ENCODE results near the gene CFAP46. TPM values are rescaled to one million over a fixed set of nuclear protein-coding genes. Genes with fewer than 3 reads are reported as not detected.
A peak's percentile ranks its signal among the peaks of the same experiment; 100 is the strongest.

The CFAP46 gene
- total and polyA plus RNA-seq, 2 experiments from 2014 or later = 0.20 to 0.22 TPM

DNA sequence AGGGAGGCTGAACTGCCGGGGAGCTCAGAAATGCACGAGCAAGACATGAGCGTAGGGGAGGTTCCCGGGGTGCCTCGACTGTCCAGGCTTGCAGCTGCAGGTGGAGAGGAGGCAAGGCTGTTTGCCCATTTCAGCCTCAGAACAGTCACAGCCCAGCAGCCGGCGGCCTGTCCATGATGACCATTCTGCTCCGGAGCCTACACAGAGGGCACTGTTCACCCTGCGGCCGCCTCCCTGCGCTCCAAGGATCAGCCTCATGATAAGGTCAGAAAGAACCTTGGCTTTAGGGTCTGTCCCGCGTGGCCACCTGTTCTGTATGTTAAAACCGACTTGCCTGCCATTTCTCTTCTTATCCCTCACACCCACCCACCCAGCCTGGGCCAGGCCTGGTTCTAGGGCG, 21.9 kb upstream of the CFAP46 start:
- peaks cover 5% of the 10 kb centered on the region; the same call in 1 of the 2 replicates for H3K4me1 ChIP-seq (ENCODE audit: insufficient read depth)
- in situ Hi-C loops (cut with MboI) = no loop called here
- H3K27ac ChIP-seq = no peak overlapping the region
- peaks cover 21% of the 10 kb centered on the region for H3K27me3 ChIP-seq (replicated peaks; ENCODE audit: insufficient read depth)
- no peak overlapping the region for H3K9ac ChIP-seq
- 83 to 91% methylated on average over 15 of the region's 15 CpGs for WGBS, 2 experiments (ENCODE audit: low coverage in 1 of 2, low lambda C conversion rate in 2 of 2, missing lambda C conversion rate in 2 of 2)
- no peak overlapping the region for H3K4me3 ChIP-seq
- H3K4me2 ChIP-seq (ENCODE audit: unreplicated experiment) = no peak overlapping the region
- no peak for DNase-seq
- H3K36me3 ChIP-seq (ENCODE audit: low read depth) = no peaks in the 10 kb centered on the region
- no peak overlapping the region for H2AFZ ChIP-seq
- no peak for TF ChIP-seq EZH2 (IDR thresholded peaks at IDR 0.05; ENCODE audit: insufficient read depth, poor library complexity, severe bottlenecking)
- TF ChIP-seq EZH2phosphoT487 (IDR thresholded peaks at IDR 0.05; ENCODE audit: insufficient read depth, low read depth) = no peak
- no peaks in the 10 kb centered on the region for H4K20me1 ChIP-seq (ENCODE audit: insufficient read depth)
- no peaks in the 10 kb centered on the region for H3K9me2 ChIP-seq (ENCODE audit: insufficient read depth)
- H3F3A ChIP-seq (ENCODE audit: insufficient read depth) = no peaks in the 10 kb centered on the region
- no peaks in the 10 kb centered on the region for H3K9me3 ChIP-seq (ENCODE audit: low read depth)
- H3K79me2 ChIP-seq (ENCODE audit: insufficient read depth) = no peaks in the 10 kb centered on the region

DNA sequence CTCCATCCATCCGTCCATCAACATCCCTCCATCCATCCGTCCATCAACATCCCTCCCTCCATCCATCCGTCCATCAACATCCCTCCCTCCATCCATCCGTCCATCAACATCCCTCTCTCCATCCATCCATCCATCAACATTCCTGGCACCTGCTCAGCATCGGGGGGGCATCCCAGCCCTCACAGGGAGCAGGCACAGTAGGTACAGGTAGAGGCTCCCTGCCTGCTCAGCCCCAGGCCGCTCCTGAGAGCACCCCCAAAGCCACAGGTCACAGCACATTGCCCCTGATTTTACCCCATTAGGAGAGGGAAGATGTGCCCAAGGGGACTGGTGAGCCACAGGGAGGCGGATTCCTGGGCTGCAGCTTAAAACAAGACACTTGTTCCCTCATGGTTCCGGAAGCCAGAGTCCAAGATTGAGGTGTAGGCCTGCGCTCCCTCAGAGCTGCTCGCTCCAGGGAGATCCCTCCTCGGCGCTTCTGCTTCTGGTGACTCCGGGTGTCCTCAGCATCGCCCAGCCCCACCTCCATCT, 21.1 kb upstream of the CFAP46 start:
- no peak for TF ChIP-seq EZH2 (IDR thresholded peaks at IDR 0.05; ENCODE audit: insufficient read depth, poor library complexity, severe bottlenecking)
- in situ Hi-C loops (cut with MboI) = no loop called here
- H2AFZ ChIP-seq = no peak overlapping the region
- no peaks in the 10 kb centered on the region for H4K20me1 ChIP-seq (ENCODE audit: insufficient read depth)
- DNase-seq = no peak
- H3K27me3 ChIP-seq (replicated peaks; ENCODE audit: insufficient read depth) = peaks cover 14% of the 10 kb centered on the region; the same call in 1 of the 2 replicates
- no peak overlapping the region for H3K9ac ChIP-seq
- peaks cover 5% of the 10 kb centered on the region; the same call in 1 of the 2 replicates for H3K4me1 ChIP-seq (ENCODE audit: insufficient read depth)
- no peak overlapping the region for H3K27ac ChIP-seq
- 87 to 89% methylated on average over 14 of the region's 14 CpGs for WGBS, 2 experiments (ENCODE audit: low coverage in 1 of 2, low lambda C conversion rate in 2 of 2, missing lambda C conversion rate in 2 of 2)
- no peaks in the 10 kb centered on the region for H3K79me2 ChIP-seq (ENCODE audit: insufficient read depth)
- H3K9me2 ChIP-seq (ENCODE audit: insufficient read depth) = no peaks in the 10 kb centered on the region
- no peak overlapping the region for H3K4me3 ChIP-seq
- no peak overlapping the region for H3K4me2 ChIP-seq (ENCODE audit: unreplicated experiment)
- H3K36me3 ChIP-seq (ENCODE audit: low read depth) = no peaks in the 10 kb centered on the region
- no peaks in the 10 kb centered on the region for H3F3A ChIP-seq (ENCODE audit: insufficient read depth)
- H3K9me3 ChIP-seq (ENCODE audit: low read depth) = no peaks in the 10 kb centered on the region

DNA sequence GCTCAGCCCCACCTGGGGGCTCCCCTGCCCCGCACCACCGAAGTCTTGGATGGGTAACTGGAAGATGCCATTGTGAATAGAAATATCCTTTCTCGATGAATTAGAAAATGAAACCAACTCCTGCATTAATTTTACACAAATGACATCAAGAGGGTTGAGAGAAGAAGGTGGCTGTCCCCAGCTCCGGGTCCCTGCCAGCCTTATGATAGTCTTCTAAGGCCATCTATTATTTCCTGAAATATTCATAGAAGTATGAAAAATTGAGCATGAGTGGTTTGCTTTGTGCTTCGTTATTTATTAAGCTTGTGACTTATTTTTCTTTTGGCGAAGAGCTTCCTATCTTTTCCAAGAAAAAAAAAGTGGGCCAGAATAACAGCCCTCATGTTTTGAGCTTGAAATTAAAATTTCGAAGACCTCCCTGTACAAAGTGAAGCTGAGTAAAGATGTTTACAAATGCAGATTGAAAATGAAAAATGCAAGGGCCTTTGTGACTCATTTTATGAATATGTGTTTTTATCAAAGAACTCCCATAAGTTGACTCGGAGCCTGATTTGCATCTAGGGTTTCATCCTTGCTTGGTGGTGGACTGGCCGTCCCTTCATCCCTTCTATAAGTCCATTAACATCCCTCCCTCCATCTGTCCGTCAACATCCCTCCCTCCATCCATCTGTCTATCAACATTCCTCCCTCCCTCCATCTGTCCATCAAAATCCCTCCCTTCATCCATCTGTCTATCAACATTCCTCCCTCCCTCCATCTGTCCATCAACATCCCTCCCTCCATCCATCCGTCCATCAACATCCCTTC, 20.5 kb upstream of the CFAP46 start:
- H3K9ac ChIP-seq = peak overlapping the region; percentile 70
- peak; percentile 52 for DNase-seq

DNA sequence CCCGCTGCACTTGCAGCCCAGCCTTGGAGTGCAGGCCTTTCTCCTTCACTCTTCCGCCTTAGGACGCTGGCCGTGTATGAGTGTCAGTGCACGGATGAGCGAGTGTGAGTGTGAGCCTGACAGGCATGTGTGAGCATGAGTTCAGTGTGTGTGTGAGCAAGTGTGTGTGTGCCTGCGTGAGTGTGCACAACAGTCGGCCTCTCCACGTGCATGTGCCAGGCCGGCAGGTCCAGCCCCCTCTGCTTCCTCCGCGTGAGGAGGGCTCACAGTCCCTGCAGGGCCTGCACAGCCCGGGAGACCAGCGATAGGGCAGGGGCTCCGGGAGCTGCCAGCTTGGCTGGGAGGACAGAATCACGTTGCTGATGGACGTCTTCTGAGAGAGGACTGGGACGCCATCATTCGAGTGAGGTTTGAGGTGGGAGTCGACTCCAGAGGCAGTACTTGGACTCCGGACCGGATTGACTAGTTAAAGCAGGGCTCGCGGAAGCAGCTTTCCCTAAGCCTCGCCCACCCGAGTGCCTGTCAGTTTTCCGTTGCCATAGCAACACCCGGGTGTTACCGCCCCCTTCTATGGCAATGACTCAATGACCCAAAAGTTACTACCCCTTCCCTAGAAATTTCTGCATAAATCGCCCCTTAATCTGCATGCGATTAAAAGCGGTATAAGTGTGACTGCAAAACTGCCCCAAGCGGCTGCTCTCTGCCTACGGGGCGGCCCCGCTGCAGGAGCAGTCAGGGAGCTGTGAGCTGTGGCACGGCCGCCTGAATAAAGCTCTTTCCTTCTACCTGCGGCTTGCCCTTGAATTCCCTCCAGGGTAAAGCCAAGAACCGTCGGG, 19.6 kb upstream of the CFAP46 start:
- Histone ChIP-seq H3K79me2 (ENCODE audit: insufficient read depth) (no peaks in the 10 kb centered on the region), H3K27ac (no peak overlapping the region), H3K27me3 (replicated peaks; ENCODE audit: insufficient read depth) (peaks cover 8% of the 10 kb centered on the region; the same call in 1 of the 2 replicates), H3K9me2 (ENCODE audit: insufficient read depth) (no peaks in the 10 kb centered on the region), H3K4me3 (peak overlapping the region; percentile 93), H4K20me1 (ENCODE audit: insufficient read depth) (no peaks in the 10 kb centered on the region), H3K4me2 (ENCODE audit: unreplicated experiment) (peak overlapping the region; percentile 96), H2AFZ (peak overlapping the region; percentile 93), H3K9me3 (ENCODE audit: low read depth) (no peaks in the 10 kb centered on the region), H3K9ac (peak overlapping the region; percentile 70), H3K4me1 (ENCODE audit: insufficient read depth) (peaks cover 5% of the 10 kb centered on the region; the same call in 1 of the 2 replicates), H3F3A (ENCODE audit: insufficient read depth) (no peaks in the 10 kb centered on the region), H3K36me3 (ENCODE audit: low read depth) (no peaks in the 10 kb centered on the region)
- WGBS, 2 experiments (ENCODE audit: low coverage in 1 of 2, low lambda C conversion rate in 2 of 2, missing lambda C conversion rate in 2 of 2) = 10 to 12% methylated on average over 41 of the region's 41 CpGs
- in situ Hi-C loops (cut with MboI) = no loop called here
- TF ChIP-seq EZH2phosphoT487 (IDR thresholded peaks at IDR 0.05; ENCODE audit: insufficient read depth, low read depth) (no peak), EZH2 (IDR thresholded peaks at IDR 0.05; ENCODE audit: insufficient read depth, poor library complexity, severe bottlenecking) (no peak)
- peak; percentile 91 for DNase-seq

More for the DNA sequence above, 20.5 kb upstream of the CFAP46 start:
- H3K9me2 ChIP-seq (ENCODE audit: insufficient read depth) = no peaks in the 10 kb centered on the region
- 25 to 31% methylated on average over 11 of the region's 11 CpGs for WGBS, 2 experiments (ENCODE audit: low coverage in 1 of 2, low lambda C conversion rate in 2 of 2, missing lambda C conversion rate in 2 of 2)
- H2AFZ ChIP-seq = peak overlapping the region; percentile 93
- H3K27ac ChIP-seq = no peak overlapping the region
- H3K4me2 ChIP-seq (ENCODE audit: unreplicated experiment) = peak overlapping the region; percentile 96
- H3K79me2 ChIP-seq (ENCODE audit: insufficient read depth) = no peaks in the 10 kb centered on the region
- H3K9me3 ChIP-seq (ENCODE audit: low read depth) = no peaks in the 10 kb centered on the region
- TF ChIP-seq EZH2 (IDR thresholded peaks at IDR 0.05; ENCODE audit: insufficient read depth, poor library complexity, severe bottlenecking) = no peak
- H3K36me3 ChIP-seq (ENCODE audit: low read depth) = no peaks in the 10 kb centered on the region
- no peaks in the 10 kb centered on the region for H4K20me1 ChIP-seq (ENCODE audit: insufficient read depth)
- H3K27me3 ChIP-seq (replicated peaks; ENCODE audit: insufficient read depth) = peaks cover 8% of the 10 kb centered on the region; the same call in 1 of the 2 replicates
- H3K4me3 ChIP-seq = peak overlapping the region; percentile 93
- H3K4me1 ChIP-seq (ENCODE audit: insufficient read depth) = peaks cover 5% of the 10 kb centered on the region; the same call in 1 of the 2 replicates
- in situ Hi-C loops (cut with MboI) = no loop called here
- H3F3A ChIP-seq (ENCODE audit: insufficient read depth) = no peaks in the 10 kb centered on the region

Measured in GM23248 (cell line).